Liver (tissue), 9 donors: ENCODE data around the gene AGPAT3. TPM values are rescaled to one million over a fixed set of nuclear protein-coding genes. Genes with fewer than 3 reads are reported as not detected.

Experiments used
- DNase-seq: peaks from one replicate; pipeline ENCODE4 v3.0.0-alpha.2; 2017; ENCODE audit warnings: low spot score
- H3K27ac ChIP-seq, 2 donors: one replicate each; pipeline ENCODE4 v1.7.0; 2013; ENCODE audit warnings: inconsistent platforms in 2 of 2, low read length in 2 of 2, control low read depth in 1 of 2, low read depth in 1 of 2, mild to moderate bottlenecking in 1 of 2
- H3K27me3 ChIP-seq, 4 donors: one replicate each; pipeline versions ENCODE4 v1.6.1 to v1.7.0; 2013; ENCODE audit warnings: low read length in 3 of 4, inconsistent platforms in 1 of 4, mild to moderate bottlenecking in 1 of 4, moderate library complexity in 1 of 4; ENCODE audit not compliant: control insufficient read depth in 4 of 4, insufficient read depth in 4 of 4
- H3K36me3 ChIP-seq, 4 donors: one replicate each; pipeline versions ENCODE4 v1.6.1 to v1.7.0; 2013; ENCODE audit warnings: low read length in 3 of 4, mild to moderate bottlenecking in 3 of 4, low read depth in 1 of 4, moderate library complexity in 1 of 4; ENCODE audit not compliant: control insufficient read depth in 4 of 4, insufficient read depth in 3 of 4
- H3K4me1 ChIP-seq, 4 donors: one replicate each; pipeline versions ENCODE4 v1.6.1 to v1.7.0; 2013; ENCODE audit warnings: low read length in 3 of 4, mild to moderate bottlenecking in 3 of 4, moderate library complexity in 1 of 4; ENCODE audit not compliant: control insufficient read depth in 4 of 4, insufficient read depth in 4 of 4
- H3K4me3 ChIP-seq, 3 donors: one replicate each; pipeline versions ENCODE4 v1.6.1 to v1.7.0; 2013; ENCODE audit warnings: low read length in 3 of 3, control low read depth in 1 of 3, low read depth in 1 of 3, mild to moderate bottlenecking in 1 of 3
- H3K9ac ChIP-seq, 2 donors: one replicate each; pipeline ENCODE4 v1.7.0; 2013; ENCODE audit warnings: low read length in 2 of 2, mild to moderate bottlenecking in 2 of 2, moderate library complexity in 2 of 2, control low read depth in 1 of 2, low read depth in 1 of 2
- H3K9me3 ChIP-seq, 4 donors: one replicate each; pipeline versions ENCODE4 v1.6.1 to v1.7.0; 2013; ENCODE audit warnings: low read length in 3 of 4; ENCODE audit not compliant: control insufficient read depth in 4 of 4
- EGR1 ChIP-seq, 2 donors: IDR thresholded peaks; 2 replicates each; pipeline ENCODE4 v1.6.1; 2016 to 2018; ENCODE audit warnings: antibody characterized with exemption in 2 of 2, low read depth in 2 of 2
- FOXA1 ChIP-seq: IDR thresholded peaks from 2 replicates; pipeline ENCODE4 v1.6.1; 2016; ENCODE audit warnings: antibody characterized with exemption
- FOXA2 ChIP-seq: IDR thresholded peaks from 2 replicates; pipeline ENCODE4 v1.6.1; 2016; ENCODE audit warnings: antibody characterized with exemption
- GABPA ChIP-seq, 2 donors: IDR thresholded peaks in 1 of 2; conservative IDR thresholded peaks in 1 of 2; 2 replicates each; pipeline ENCODE4 v1.6.1; 2016; ENCODE audit warnings: antibody characterized with exemption in 2 of 2, mild to moderate bottlenecking in 1 of 2, moderate library complexity in 1 of 2
- HNF4A ChIP-seq, 2 donors: conservative IDR thresholded peaks; 2 replicates each; pipeline ENCODE4 v1.6.1; 2016; ENCODE audit warnings: antibody characterized with exemption in 2 of 2, mild to moderate bottlenecking in 2 of 2
- JUND ChIP-seq, 2 donors: IDR thresholded peaks; 2 replicates each; pipeline ENCODE4 v1.6.1; 2016; ENCODE audit warnings: antibody characterized with exemption in 2 of 2
- NR2F2 ChIP-seq: IDR thresholded peaks from 2 replicates; pipeline ENCODE4 v1.6.1; 2016; ENCODE audit warnings: antibody characterized with exemption
- RAD21 ChIP-seq, 2 donors: IDR thresholded peaks; 2 replicates each; pipeline ENCODE4 v1.6.1; 2016; ENCODE audit warnings: antibody characterized with exemption in 2 of 2, mild to moderate bottlenecking in 2 of 2
- SP1 ChIP-seq: IDR thresholded peaks from 2 replicates; pipeline ENCODE4 v1.6.1; 2018; ENCODE audit warnings: antibody characterized with exemption, mild to moderate bottlenecking
- TAF1 ChIP-seq: conservative IDR thresholded peaks from 2 replicates; pipeline ENCODE4 v1.6.1; 2016; ENCODE audit warnings: antibody characterized with exemption, mild to moderate bottlenecking
- YY1 ChIP-seq: IDR thresholded peaks from 2 replicates; pipeline ENCODE4 v1.6.1; 2016; ENCODE audit warnings: antibody characterized with exemption, mild to moderate bottlenecking
- WGBS: extraction: QIAGEN DNeasy Blood & Tissue Kit; methylation state at CpG from one replicate; pipeline ENCODE4 v1.1.7; 2013; 5-methylcytosine and 5-hydroxymethylcytosine counted together
- polyA plus RNA-seq, 2 donors: library from polyadenylated mRNA; stranded (reverse) in 1 of 2; unstranded in 1 of 2; fragments of 200-250 nt in 1 of 2; fragments of >200 nt in 1 of 2; fragmentation: Nextera tagmentation in 1 of 2; extraction: Ambion mirVana in 1 of 2; gene quantifications; one replicate each; pipeline versions ENCODE4 v1.2.1 to v1.2.3, GENCODE V29; 2013 to 2015
- total RNA-seq, 2 donors: library from RNA; depleted of rRNA; stranded (reverse); fragments of >200 nt; gene quantifications; one replicate each; pipeline ENCODE4 v1.2.3, GENCODE V29; 2014
- TF ChIP-seq, protein P1 (sequence below): IDR thresholded peaks from 2 replicates; pipeline ENCODE4 v1.6.1; 2016; ENCODE audit warnings: antibody characterized with exemption, mild to moderate bottlenecking
- TF ChIP-seq, protein P2 (sequence below): fragments of 150-350 bp; IDR thresholded peaks from 2 replicates; pipeline ENCODE4 v1.5.1; 2017; ENCODE audit warnings: improper control_type of control experiment, low read depth, low read length; ENCODE audit not compliant: missing input control
- TF ChIP-seq, protein P3 (sequence below): IDR thresholded peaks from 2 replicates; pipeline ENCODE4 v1.6.1; 2016; ENCODE audit warnings: antibody characterized with exemption
- TF ChIP-seq, protein P4 (sequence below): IDR thresholded peaks from 2 replicates; pipeline ENCODE4 v1.6.1; 2016; ENCODE audit warnings: antibody characterized with exemption
- TF ChIP-seq, protein P5 (sequence below): IDR thresholded peaks from 2 replicates; pipeline ENCODE4 v1.6.1; 2016; ENCODE audit warnings: antibody characterized with exemption
- donor health status: healthy.
- donor health status: healthy.
- donor health status: healthy.
- donor health status: healthy.
- donor health status: healthy.

Gene AGPAT3
- total and polyA plus RNA-seq, 4 donors = 32.3 to 148 (median 59.8) TPM

DNA sequence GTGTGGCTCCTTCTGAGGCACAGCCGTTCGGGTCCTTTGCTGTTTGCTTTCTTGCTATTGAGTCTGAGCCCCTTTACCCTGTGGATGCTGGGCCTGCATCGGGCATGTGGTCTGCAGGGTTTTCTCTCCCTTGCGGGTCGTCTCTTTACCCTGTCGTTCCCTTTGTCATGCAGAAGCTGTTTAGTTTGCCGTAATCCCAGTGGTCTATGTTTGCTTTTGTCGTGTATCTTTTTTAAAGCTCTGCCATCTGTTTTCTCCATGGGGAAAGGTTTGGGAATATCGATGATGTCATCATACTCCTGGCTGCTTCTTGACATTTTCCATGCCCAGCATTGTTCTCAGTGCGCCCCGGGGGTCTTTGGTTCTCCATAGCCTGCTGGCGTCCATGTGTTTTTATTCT, 68.2 kb downstream of the AGPAT3 start (continued):
- TF ChIP-seq, protein P1, sequence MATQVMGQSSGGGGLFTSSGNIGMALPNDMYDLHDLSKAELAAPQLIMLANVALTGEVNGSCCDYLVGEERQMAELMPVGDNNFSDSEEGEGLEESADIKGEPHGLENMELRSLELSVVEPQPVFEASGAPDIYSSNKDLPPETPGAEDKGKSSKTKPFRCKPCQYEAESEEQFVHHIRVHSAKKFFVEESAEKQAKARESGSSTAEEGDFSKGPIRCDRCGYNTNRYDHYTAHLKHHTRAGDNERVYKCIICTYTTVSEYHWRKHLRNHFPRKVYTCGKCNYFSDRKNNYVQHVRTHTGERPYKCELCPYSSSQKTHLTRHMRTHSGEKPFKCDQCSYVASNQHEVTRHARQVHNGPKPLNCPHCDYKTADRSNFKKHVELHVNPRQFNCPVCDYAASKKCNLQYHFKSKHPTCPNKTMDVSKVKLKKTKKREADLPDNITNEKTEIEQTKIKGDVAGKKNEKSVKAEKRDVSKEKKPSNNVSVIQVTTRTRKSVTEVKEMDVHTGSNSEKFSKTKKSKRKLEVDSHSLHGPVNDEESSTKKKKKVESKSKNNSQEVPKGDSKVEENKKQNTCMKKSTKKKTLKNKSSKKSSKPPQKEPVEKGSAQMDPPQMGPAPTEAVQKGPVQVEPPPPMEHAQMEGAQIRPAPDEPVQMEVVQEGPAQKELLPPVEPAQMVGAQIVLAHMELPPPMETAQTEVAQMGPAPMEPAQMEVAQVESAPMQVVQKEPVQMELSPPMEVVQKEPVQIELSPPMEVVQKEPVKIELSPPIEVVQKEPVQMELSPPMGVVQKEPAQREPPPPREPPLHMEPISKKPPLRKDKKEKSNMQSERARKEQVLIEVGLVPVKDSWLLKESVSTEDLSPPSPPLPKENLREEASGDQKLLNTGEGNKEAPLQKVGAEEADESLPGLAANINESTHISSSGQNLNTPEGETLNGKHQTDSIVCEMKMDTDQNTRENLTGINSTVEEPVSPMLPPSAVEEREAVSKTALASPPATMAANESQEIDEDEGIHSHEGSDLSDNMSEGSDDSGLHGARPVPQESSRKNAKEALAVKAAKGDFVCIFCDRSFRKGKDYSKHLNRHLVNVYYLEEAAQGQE = no peak
- TF ChIP-seq RAD21 (IDR thresholded peaks at IDR 0.05) (no peak), EGR1 (IDR thresholded peaks at IDR 0.05; ENCODE audit: low read depth in 2 of 2) (no peak), FOXA1 (no peak)

DNA sequence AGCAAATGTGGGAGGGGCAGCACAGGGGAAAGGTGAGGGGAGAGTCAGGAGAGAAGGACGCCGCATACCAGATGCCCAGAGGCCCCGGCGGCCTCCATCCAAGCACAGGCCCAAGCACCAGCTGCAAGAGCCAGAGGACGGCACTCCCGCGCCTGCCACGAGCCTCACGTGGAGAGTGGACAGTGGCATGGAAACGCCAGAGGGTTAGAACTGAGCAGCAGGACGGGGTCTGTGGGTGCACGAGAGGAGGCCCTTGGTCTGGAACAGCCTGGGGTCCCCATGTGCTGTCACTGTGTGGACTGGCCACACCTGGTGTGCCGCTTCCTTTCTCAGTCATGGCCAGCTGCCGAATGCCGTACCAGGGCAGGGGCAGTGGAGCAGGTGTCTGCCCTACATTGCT, 68.7 kb downstream of the AGPAT3 start:
- TF ChIP-seq, protein P2, sequence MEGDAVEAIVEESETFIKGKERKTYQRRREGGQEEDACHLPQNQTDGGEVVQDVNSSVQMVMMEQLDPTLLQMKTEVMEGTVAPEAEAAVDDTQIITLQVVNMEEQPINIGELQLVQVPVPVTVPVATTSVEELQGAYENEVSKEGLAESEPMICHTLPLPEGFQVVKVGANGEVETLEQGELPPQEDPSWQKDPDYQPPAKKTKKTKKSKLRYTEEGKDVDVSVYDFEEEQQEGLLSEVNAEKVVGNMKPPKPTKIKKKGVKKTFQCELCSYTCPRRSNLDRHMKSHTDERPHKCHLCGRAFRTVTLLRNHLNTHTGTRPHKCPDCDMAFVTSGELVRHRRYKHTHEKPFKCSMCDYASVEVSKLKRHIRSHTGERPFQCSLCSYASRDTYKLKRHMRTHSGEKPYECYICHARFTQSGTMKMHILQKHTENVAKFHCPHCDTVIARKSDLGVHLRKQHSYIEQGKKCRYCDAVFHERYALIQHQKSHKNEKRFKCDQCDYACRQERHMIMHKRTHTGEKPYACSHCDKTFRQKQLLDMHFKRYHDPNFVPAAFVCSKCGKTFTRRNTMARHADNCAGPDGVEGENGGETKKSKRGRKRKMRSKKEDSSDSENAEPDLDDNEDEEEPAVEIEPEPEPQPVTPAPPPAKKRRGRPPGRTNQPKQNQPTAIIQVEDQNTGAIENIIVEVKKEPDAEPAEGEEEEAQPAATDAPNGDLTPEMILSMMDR = no peak
- TF ChIP-seq SP1 (no peak), JUND (IDR thresholded peaks at IDR 0.05) (no peak), HNF4A (conservative IDR thresholded peaks at IDR 0.05) (no peak), TAF1 (no peak), FOXA2 (no peak), RAD21 (IDR thresholded peaks at IDR 0.05) (no peak), YY1 (no peak)
- TF ChIP-seq, protein P3, sequence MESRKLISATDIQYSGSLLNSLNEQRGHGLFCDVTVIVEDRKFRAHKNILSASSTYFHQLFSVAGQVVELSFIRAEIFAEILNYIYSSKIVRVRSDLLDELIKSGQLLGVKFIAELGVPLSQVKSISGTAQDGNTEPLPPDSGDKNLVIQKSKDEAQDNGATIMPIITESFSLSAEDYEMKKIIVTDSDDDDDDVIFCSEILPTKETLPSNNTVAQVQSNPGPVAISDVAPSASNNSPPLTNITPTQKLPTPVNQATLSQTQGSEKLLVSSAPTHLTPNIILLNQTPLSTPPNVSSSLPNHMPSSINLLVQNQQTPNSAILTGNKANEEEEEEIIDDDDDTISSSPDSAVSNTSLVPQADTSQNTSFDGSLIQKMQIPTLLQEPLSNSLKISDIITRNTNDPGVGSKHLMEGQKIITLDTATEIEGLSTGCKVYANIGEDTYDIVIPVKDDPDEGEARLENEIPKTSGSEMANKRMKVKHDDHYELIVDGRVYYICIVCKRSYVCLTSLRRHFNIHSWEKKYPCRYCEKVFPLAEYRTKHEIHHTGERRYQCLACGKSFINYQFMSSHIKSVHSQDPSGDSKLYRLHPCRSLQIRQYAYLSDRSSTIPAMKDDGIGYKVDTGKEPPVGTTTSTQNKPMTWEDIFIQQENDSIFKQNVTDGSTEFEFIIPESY = no peak
- TF ChIP-seq, protein P4, sequence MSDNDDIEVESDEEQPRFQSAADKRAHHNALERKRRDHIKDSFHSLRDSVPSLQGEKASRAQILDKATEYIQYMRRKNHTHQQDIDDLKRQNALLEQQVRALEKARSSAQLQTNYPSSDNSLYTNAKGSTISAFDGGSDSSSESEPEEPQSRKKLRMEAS = no peak
- TF ChIP-seq, protein P5, sequence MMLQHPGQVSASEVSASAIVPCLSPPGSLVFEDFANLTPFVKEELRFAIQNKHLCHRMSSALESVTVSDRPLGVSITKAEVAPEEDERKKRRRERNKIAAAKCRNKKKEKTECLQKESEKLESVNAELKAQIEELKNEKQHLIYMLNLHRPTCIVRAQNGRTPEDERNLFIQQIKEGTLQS = no peak
- no peak for DNase-seq
- H3K4me3 ChIP-seq = no peak overlapping the region
- H3K36me3 ChIP-seq = no peaks in the 10 kb centered on the region
- H3K9me3 ChIP-seq = no peaks in the 10 kb centered on the region
- H3K9ac ChIP-seq = no peak overlapping the region
- H3K4me1 ChIP-seq = peaks cover 7 to 33% (median 19%) of the 10 kb centered on the region in 4 donors
- no peaks in the 10 kb centered on the region for H3K27me3 ChIP-seq
- 97% methylated on average over 15 of the region's 15 CpGs for WGBS
- no peak overlapping the region for H3K27ac ChIP-seq

DNA sequence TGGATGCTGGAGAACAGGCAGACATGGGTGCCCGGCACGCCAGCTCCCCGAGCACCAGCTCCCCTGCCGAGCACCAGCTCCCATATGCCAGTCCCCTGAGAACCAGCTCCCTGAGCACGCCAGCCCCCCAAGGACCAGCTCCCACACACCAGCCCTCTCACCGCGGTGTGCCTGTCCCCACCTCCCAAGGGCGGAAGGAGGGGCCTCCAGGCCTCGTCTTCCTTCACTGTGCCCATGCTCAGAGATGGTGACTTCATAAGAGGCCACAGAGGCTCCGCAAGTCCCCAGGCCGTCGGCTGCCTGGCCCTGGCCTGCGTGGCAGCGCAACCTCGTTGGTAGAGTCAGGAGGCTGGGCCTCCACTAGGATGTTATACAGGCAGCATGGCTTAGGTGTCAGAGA, 69.1 kb downstream of the AGPAT3 start:
- Histone ChIP-seq H3K36me3 (no peaks in the 10 kb centered on the region), H3K27ac (no peak overlapping the region), H3K4me1 (peaks cover 2 to 33% (median 18%) of the 10 kb centered on the region in 4 donors), H3K9ac (no peak overlapping the region), H3K9me3 (no peaks in the 10 kb centered on the region), H3K4me3 (no peak overlapping the region), H3K27me3 (no peaks in the 10 kb centered on the region)
- DNase-seq = no peak
- WGBS = 93% methylated on average over 15 of the region's 15 CpGs
- TF ChIP-seq YY1 = no peak
- TF ChIP-seq, protein P1 = no peak
- TF ChIP-seq, protein P4 = no peak
- TF ChIP-seq, protein P3 = no peak
- no peak for TF ChIP-seq EGR1 (IDR thresholded peaks at IDR 0.05; ENCODE audit: low read depth in 2 of 2)
- TF ChIP-seq GABPA (IDR thresholded peaks at IDR 0.05 in 1 of 2, conservative IDR thresholded peaks at IDR 0.05 in 1 of 2) = no peak
- TF ChIP-seq SP1 = no peak
- no peak for TF ChIP-seq FOXA1
- TF ChIP-seq NR2F2 = no peak
